Measurements from ENCODE around the gene MIEF1. TPM values are rescaled to one million over a fixed set of nuclear protein-coding genes. Genes with fewer than 3 reads are reported as not detected.

The MIEF1 gene
- total RNA-seq, 4 donors from 2014 or later = 17.8 to 28.3 (median 21.4) TPM

- no peak for TF ChIP-seq EP300 (IDR thresholded peaks at IDR 0.05)
- no peak for TF ChIP-seq CTCF (IDR thresholded peaks at IDR 0.05)
- no peak for TF ChIP-seq POLR2A (IDR thresholded peaks at IDR 0.05)
- no peak for TF ChIP-seq POLR2AphosphoS5 (IDR thresholded peaks at IDR 0.05)
- H3K4me1 ChIP-seq = peaks cover 0 to 31% (median 0%) of the 10 kb centered on the region in 3 donors
- no peak overlapping the region for H3K27ac ChIP-seq
- H3K27me3 ChIP-seq = peaks cover 6% of the 10 kb centered on the region
- H3K36me3 ChIP-seq = no peaks in the 10 kb centered on the region
- no peak overlapping the region for H3K4me3 ChIP-seq
- H3K9me3 ChIP-seq = no peaks in the 10 kb centered on the region
- no peak for ATAC-seq
- 63 to 69% methylated on average over 4 to 8 of the region's 10 CpGs for WGBS, 2 donors (ENCODE audit: low coverage in 1 of 2)
Observed at GRCh38 chr22:39494471-39495120, 7.5 kb upstream of the MIEF1 start.

- Histone ChIP-seq H3K36me3 (no peaks in the 10 kb centered on the region), H3K4me3 (no peak overlapping the region), H3K9me3 (no peaks in the 10 kb centered on the region), H3K27ac (peak overlapping the region in 3 of 4 donors; percentile 56 to 69 (median 59)), H3K27me3 (peaks cover 6% of the 10 kb centered on the region), H3K4me1 (peaks cover 0 to 41% (median 4%) of the 10 kb centered on the region in 3 donors)
- TF ChIP-seq CTCF (IDR thresholded peaks at IDR 0.05) (peak in 3 of 4 experiments; percentile 70 to 82 (median 79)), POLR2A (IDR thresholded peaks at IDR 0.05) (no peak), POLR2AphosphoS5 (IDR thresholded peaks at IDR 0.05) (no peak)
- 11 to 41% methylated on average over 3 to 6 of the region's 13 CpGs for WGBS, 2 donors (ENCODE audit: low coverage in 1 of 2)
- peak; percentile 78 for ATAC-seq
Observed at GRCh38 chr22:39496131-39496838, 5.8 kb upstream of the MIEF1 start.

GRCh38 chr22:39497429-39497828, 4.7 kb upstream of the MIEF1 start:
- H3K27ac ChIP-seq = no peak overlapping the region

GRCh38 chr22:39498368-39498767, 3.7 kb upstream of the MIEF1 start:
- peaks cover 3 to 56% (median 11%) of the 10 kb centered on the region in 3 donors for H3K4me1 ChIP-seq
- no peaks in the 10 kb centered on the region for H3K36me3 ChIP-seq
- no peaks in the 10 kb centered on the region for H3K27me3 ChIP-seq
- WGBS, 2 donors (ENCODE audit: low coverage in 1 of 2) = 33 to 57% methylated on average over 1 of the region's 2 CpGs
- H3K9me3 ChIP-seq = no peaks in the 10 kb centered on the region
- peak overlapping the region in 3 of 4 donors; percentile 17 to 45 (median 37) for H3K27ac ChIP-seq
- TF ChIP-seq CTCF (IDR thresholded peaks at IDR 0.05) = no peak
- TF ChIP-seq POLR2A (IDR thresholded peaks at IDR 0.05) = no peak
- no peak for TF ChIP-seq POLR2AphosphoS5 (IDR thresholded peaks at IDR 0.05)
- TF ChIP-seq EP300 (IDR thresholded peaks at IDR 0.05) = no peak
- no peak for ATAC-seq
- H3K4me3 ChIP-seq = no peak overlapping the region

More at GRCh38 chr22:39497429-39497828, 4.7 kb upstream of the MIEF1 start:
- no peak for ATAC-seq
- TF ChIP-seq POLR2A (IDR thresholded peaks at IDR 0.05) (no peak), POLR2AphosphoS5 (IDR thresholded peaks at IDR 0.05) (no peak), CTCF (IDR thresholded peaks at IDR 0.05) (no peak), EP300 (IDR thresholded peaks at IDR 0.05) (no peak)
- Histone ChIP-seq H3K36me3 (no peaks in the 10 kb centered on the region), H3K4me3 (no peak overlapping the region), H3K27me3 (peaks cover 1% of the 10 kb centered on the region), H3K4me1 (peaks cover 0 to 48% (median 6%) of the 10 kb centered on the region in 3 donors), H3K9me3 (no peaks in the 10 kb centered on the region)
- 80 to 81% methylated on average over 5 to 8 of the region's 8 CpGs for WGBS, 2 donors (ENCODE audit: low coverage in 1 of 2)

All from gastroesophageal sphincter (tissue), 4 donors.